ENCODE measurements around the gene UPK3A. TPM values are rescaled to one million over a fixed set of nuclear protein-coding genes. Genes with fewer than 3 reads are reported as not detected.

UPK3A gene
- total and polyA plus RNA-seq, 10 of the 15 experiments (the other 5 are each of a cell fraction or from before 2014, with no cell fraction given): not detected

- TF ChIP-seq, protein P1, sequence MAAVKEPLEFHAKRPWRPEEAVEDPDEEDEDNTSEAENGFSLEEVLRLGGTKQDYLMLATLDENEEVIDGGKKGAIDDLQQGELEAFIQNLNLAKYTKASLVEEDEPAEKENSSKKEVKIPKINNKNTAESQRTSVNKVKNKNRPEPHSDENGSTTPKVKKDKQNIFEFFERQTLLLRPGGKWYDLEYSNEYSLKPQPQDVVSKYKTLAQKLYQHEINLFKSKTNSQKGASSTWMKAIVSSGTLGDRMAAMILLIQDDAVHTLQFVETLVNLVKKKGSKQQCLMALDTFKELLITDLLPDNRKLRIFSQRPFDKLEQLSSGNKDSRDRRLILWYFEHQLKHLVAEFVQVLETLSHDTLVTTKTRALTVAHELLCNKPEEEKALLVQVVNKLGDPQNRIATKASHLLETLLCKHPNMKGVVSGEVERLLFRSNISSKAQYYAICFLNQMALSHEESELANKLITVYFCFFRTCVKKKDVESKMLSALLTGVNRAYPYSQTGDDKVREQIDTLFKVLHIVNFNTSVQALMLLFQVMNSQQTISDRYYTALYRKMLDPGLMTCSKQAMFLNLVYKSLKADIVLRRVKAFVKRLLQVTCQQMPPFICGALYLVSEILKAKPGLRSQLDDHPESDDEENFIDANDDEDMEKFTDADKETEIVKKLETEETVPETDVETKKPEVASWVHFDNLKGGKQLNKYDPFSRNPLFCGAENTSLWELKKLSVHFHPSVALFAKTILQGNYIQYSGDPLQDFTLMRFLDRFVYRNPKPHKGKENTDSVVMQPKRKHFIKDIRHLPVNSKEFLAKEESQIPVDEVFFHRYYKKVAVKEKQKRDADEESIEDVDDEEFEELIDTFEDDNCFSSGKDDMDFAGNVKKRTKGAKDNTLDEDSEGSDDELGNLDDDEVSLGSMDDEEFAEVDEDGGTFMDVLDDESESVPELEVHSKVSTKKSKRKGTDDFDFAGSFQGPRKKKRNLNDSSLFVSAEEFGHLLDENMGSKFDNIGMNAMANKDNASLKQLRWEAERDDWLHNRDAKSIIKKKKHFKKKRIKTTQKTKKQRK (IDR thresholded peaks at IDR 0.05; ENCODE audit: low read depth, low read length): no peak
- TF ChIP-seq IRF5 (IDR thresholded peaks at IDR 0.05; ENCODE audit: borderline replicate concordance) (no peak), KLF5 (IDR thresholded peaks at IDR 0.05; ENCODE audit: partially characterized antibody) (no peak), USF1 (IDR thresholded peaks at IDR 0.05; ENCODE audit: borderline replicate concordance, extremely low read length, insufficient read depth, low read depth, low read length) (no peak), POLR2A (IDR thresholded peaks at IDR 0.05; ENCODE audit: low read depth, low read length) (no peak), PML (IDR thresholded peaks at IDR 0.05; ENCODE audit: low read length) (no peak), PBX3 (IDR thresholded peaks at IDR 0.05; ENCODE audit: insufficient replicate concordance, low read depth, low read length) (no peak)
- TF ChIP-seq, protein P2, sequence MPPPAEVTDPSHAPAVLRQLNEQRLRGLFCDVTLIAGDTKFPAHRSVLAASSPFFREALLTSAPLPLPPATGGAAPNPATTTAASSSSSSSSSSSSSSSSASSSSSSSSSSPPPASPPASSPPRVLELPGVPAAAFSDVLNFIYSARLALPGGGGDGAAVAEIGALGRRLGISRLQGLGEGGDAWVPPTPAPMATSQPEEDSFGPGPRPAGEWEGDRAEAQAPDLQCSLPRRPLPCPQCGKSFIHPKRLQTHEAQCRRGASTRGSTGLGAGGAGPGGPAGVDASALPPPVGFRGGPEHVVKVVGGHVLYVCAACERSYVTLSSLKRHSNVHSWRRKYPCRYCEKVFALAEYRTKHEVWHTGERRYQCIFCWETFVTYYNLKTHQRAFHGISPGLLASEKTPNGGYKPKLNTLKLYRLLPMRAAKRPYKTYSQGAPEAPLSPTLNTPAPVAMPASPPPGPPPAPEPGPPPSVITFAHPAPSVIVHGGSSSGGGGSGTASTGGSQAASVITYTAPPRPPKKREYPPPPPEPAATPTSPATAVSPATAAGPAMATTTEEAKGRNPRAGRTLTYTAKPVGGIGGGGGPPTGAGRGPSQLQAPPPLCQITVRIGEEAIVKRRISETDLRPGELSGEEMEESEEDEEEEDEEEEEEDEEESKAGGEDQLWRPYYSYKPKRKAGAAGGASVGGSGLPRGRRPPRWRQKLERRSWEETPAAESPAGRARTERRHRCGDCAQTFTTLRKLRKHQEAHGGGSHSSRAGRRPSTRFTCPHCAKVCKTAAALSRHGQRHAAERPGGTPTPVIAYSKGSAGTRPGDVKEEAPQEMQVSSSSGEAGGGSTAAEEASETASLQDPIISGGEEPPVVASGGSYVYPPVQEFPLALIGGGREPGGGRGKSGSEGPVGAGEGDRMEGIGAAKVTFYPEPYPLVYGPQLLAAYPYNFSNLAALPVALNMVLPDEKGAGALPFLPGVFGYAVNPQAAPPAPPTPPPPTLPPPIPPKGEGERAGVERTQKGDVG (CRISPR knock-in tag; IDR thresholded peaks at IDR 0.05): no peak
Measured at GRCh38 chr22:45344334-45344733, 59.6 kb downstream of the UPK3A start (continued).

Other genes with a start within 250 kb of the UPK3A start
- 79.0 and 83.2 TPM in 2 replicates for gene NUP50, start 121.0 kb upstream of the UPK3A start, total RNA-seq (2014; rRNA removed)
- gene NUP50, start 121.0 kb upstream of the UPK3A start, total RNA-seq (2014; rRNA removed; fragmentation: Illumina TruSeq; extraction: Trizol): 79.3 and 84.3 TPM in 2 replicates
- 117 and 125 TPM in 2 replicates for gene NUP50, start 121.0 kb upstream of the UPK3A start, total RNA-seq (2021)
- 46.4 and 49.5 TPM in 2 replicates for gene NUP50, start 121.0 kb upstream of the UPK3A start, polyA plus RNA-seq (2011; rRNA removed)
- gene NUP50, start 121.0 kb upstream of the UPK3A start, polyA plus RNA-seq (2014; fragmentation: Illumina TruSeq; extraction: Trizol): 82.5 and 91.0 TPM in 2 replicates
- gene NUP50, start 121.0 kb upstream of the UPK3A start, polyA plus RNA-seq (2014; fragmentation: Nextera tagmentation; extraction: Ambion mirVana): 10 to 100 TPM; 36.8 to 43.4 TPM
- 66.9 and 71.3 TPM in 2 replicates for gene NUP50, start 121.0 kb upstream of the UPK3A start, polyA plus RNA-seq (2014; rRNA removed)
- gene NUP50, start 121.0 kb upstream of the UPK3A start, polyA plus RNA-seq (2016; fragmentation: Nextera tagmentation; extraction: Ambion mirVana): 10 to 100 TPM; 78.7 to 89.4 TPM
- gene KIAA0930, start 44.1 kb upstream of the UPK3A start, total RNA-seq (2014; rRNA removed): 99.8 and 102 TPM in 2 replicates
- gene KIAA0930, start 44.1 kb upstream of the UPK3A start, total RNA-seq (2014; rRNA removed; fragmentation: Illumina TruSeq; extraction: Trizol): 39.2 and 45.2 TPM in 2 replicates
- gene KIAA0930, start 44.1 kb upstream of the UPK3A start, total RNA-seq (2021): 125 and 127 TPM in 2 replicates
- 38.7 and 58.2 TPM in 2 replicates for gene KIAA0930, start 44.1 kb upstream of the UPK3A start, polyA plus RNA-seq (2011; rRNA removed)
- 13.4 and 47.4 TPM in 2 replicates for gene KIAA0930, start 44.1 kb upstream of the UPK3A start, polyA plus RNA-seq (2014; fragmentation: Illumina TruSeq; extraction: Trizol)
- gene KIAA0930, start 44.1 kb upstream of the UPK3A start, polyA plus RNA-seq (2014; fragmentation: Nextera tagmentation; extraction: Ambion mirVana): 1 to 10 TPM; 3.6 to 9.2 TPM
- gene KIAA0930, start 44.1 kb upstream of the UPK3A start, polyA plus RNA-seq (2014; rRNA removed): 114 and 120 TPM in 2 replicates
- gene KIAA0930, start 44.1 kb upstream of the UPK3A start, polyA plus RNA-seq (2016; fragmentation: Nextera tagmentation; extraction: Ambion mirVana): 10 to 100 TPM; 14.2 to 16.3 TPM
- gene FAM118A, start 25.0 kb downstream of the UPK3A start, total RNA-seq (2014; rRNA removed): 59.2 and 69.5 TPM in 2 replicates
- 53.0 and 54.0 TPM in 2 replicates for gene FAM118A, start 25.0 kb downstream of the UPK3A start, total RNA-seq (2014; rRNA removed; fragmentation: Illumina TruSeq; extraction: Trizol)
- 44.6 and 63.1 TPM in 2 replicates for gene FAM118A, start 25.0 kb downstream of the UPK3A start, total RNA-seq (2021)
- 332 and 365 TPM in 2 replicates for gene FAM118A, start 25.0 kb downstream of the UPK3A start, polyA plus RNA-seq (2011; rRNA removed)
- 66.3 and 73.8 TPM in 2 replicates for gene FAM118A, start 25.0 kb downstream of the UPK3A start, polyA plus RNA-seq (2014; fragmentation: Illumina TruSeq; extraction: Trizol)
- gene FAM118A, start 25.0 kb downstream of the UPK3A start, polyA plus RNA-seq (2014; fragmentation: Nextera tagmentation; extraction: Ambion mirVana): 10 to 100 TPM; 17.4 to 20.1 TPM
- gene FAM118A, start 25.0 kb downstream of the UPK3A start, polyA plus RNA-seq (2014; rRNA removed): 125 and 126 TPM in 2 replicates
- gene FAM118A, start 25.0 kb downstream of the UPK3A start, polyA plus RNA-seq (2016; fragmentation: Nextera tagmentation; extraction: Ambion mirVana): 10 to 100 TPM; 41.7 to 44.1 TPM
- gene SMC1B, start 128.7 kb downstream of the UPK3A start, total RNA-seq (2014; rRNA removed): not detected in 2 replicates
- not detected in 2 replicates for gene SMC1B, start 128.7 kb downstream of the UPK3A start, total RNA-seq (2014; rRNA removed; fragmentation: Illumina TruSeq; extraction: Trizol)
- gene SMC1B, start 128.7 kb downstream of the UPK3A start, total RNA-seq (2021): not detected in 2 replicates
- not detected in 2 replicates for gene SMC1B, start 128.7 kb downstream of the UPK3A start, polyA plus RNA-seq (2011; rRNA removed)
- not detected in 2 replicates for gene SMC1B, start 128.7 kb downstream of the UPK3A start, polyA plus RNA-seq (2014; fragmentation: Illumina TruSeq; extraction: Trizol)
- gene SMC1B, start 128.7 kb downstream of the UPK3A start, polyA plus RNA-seq (2014; fragmentation: Nextera tagmentation; extraction: Ambion mirVana): not detected
- not detected in 2 replicates for gene SMC1B, start 128.7 kb downstream of the UPK3A start, polyA plus RNA-seq (2014; rRNA removed)
- not detected for gene SMC1B, start 128.7 kb downstream of the UPK3A start, polyA plus RNA-seq (2016; fragmentation: Nextera tagmentation; extraction: Ambion mirVana)
- not detected in 2 replicates for gene RIBC2, start 128.7 kb downstream of the UPK3A start, total RNA-seq (2014; rRNA removed)
- gene RIBC2, start 128.7 kb downstream of the UPK3A start, total RNA-seq (2014; rRNA removed; fragmentation: Illumina TruSeq; extraction: Trizol): not detected in 2 replicates
- not detected in 2 replicates for gene RIBC2, start 128.7 kb downstream of the UPK3A start, total RNA-seq (2021)
- not detected in 2 replicates for gene RIBC2, start 128.7 kb downstream of the UPK3A start, polyA plus RNA-seq (2011; rRNA removed)
- not detected in 2 replicates for gene RIBC2, start 128.7 kb downstream of the UPK3A start, polyA plus RNA-seq (2014; fragmentation: Illumina TruSeq; extraction: Trizol)
- gene RIBC2, start 128.7 kb downstream of the UPK3A start, polyA plus RNA-seq (2014; fragmentation: Nextera tagmentation; extraction: Ambion mirVana): not detected
- gene RIBC2, start 128.7 kb downstream of the UPK3A start, polyA plus RNA-seq (2014; rRNA removed): 0.10 TPM in 1 of 2 replicates, not detected in the other
- gene RIBC2, start 128.7 kb downstream of the UPK3A start, polyA plus RNA-seq (2016; fragmentation: Nextera tagmentation; extraction: Ambion mirVana): not detected
- gene FBLN1, start 217.9 kb downstream of the UPK3A start, total RNA-seq (2014; rRNA removed): not detected in 2 replicates
- not detected in 2 replicates for gene FBLN1, start 217.9 kb downstream of the UPK3A start, total RNA-seq (2014; rRNA removed; fragmentation: Illumina TruSeq; extraction: Trizol)
- gene FBLN1, start 217.9 kb downstream of the UPK3A start, total RNA-seq (2021): 0.51 and 0.90 TPM in 2 replicates
- gene FBLN1, start 217.9 kb downstream of the UPK3A start, polyA plus RNA-seq (2011; rRNA removed): not detected in 2 replicates
- gene FBLN1, start 217.9 kb downstream of the UPK3A start, polyA plus RNA-seq (2014; fragmentation: Illumina TruSeq; extraction: Trizol): not detected in 2 replicates
- gene FBLN1, start 217.9 kb downstream of the UPK3A start, polyA plus RNA-seq (2014; fragmentation: Nextera tagmentation; extraction: Ambion mirVana): not detected
- gene FBLN1, start 217.9 kb downstream of the UPK3A start, polyA plus RNA-seq (2014; rRNA removed): not detected in 2 replicates
- gene FBLN1, start 217.9 kb downstream of the UPK3A start, polyA plus RNA-seq (2016; fragmentation: Nextera tagmentation; extraction: Ambion mirVana): under 1 TPM in 1 of 2 experiments, not detected in 1; 0.20 TPM